ENCODE measurements around the gene IGSF21. TPM values are rescaled to one million over a fixed set of nuclear protein-coding genes. Genes with fewer than 3 reads are reported as not detected.

IGSF21 gene
- total and polyA plus RNA-seq, 5 experiments from 2014 or later: not detected

DNA sequence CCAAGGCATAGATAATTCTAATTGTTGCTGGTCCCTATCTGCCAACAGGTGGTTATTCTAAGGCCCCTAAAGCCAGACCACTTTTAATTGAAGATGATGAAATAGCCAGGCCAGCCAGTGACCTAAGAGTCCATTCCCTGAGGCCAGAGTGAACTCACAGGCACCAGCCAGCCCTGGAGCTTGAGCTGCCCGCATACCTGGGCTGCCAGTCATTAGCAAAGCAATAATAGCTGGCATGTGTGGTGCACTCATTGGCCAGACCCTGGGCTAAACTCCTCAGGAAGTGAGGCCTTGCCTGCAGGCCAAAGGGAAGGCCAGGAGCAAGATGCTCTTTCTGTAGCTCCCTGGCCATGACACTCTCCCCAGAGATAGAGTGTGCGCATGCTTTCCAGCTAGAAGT, 192.8 kb downstream of the IGSF21 start:
- Mint-ChIP-seq H3K4me1 (no peaks in the 10 kb centered on the region), H3K4me3 (no peak overlapping the region), H3K9me3 (no peaks in the 10 kb centered on the region), H3K27ac (no peak overlapping the region), H3K27me3 (peaks cover 11 to 44% (median 33%) of the 10 kb centered on the region in 5 donors), H3K36me3 (no peaks in the 10 kb centered on the region)
- ATAC-seq (no peak), DNase-seq (no peak)
- POLR2A ChIA-PET: no interaction called here

DNA sequence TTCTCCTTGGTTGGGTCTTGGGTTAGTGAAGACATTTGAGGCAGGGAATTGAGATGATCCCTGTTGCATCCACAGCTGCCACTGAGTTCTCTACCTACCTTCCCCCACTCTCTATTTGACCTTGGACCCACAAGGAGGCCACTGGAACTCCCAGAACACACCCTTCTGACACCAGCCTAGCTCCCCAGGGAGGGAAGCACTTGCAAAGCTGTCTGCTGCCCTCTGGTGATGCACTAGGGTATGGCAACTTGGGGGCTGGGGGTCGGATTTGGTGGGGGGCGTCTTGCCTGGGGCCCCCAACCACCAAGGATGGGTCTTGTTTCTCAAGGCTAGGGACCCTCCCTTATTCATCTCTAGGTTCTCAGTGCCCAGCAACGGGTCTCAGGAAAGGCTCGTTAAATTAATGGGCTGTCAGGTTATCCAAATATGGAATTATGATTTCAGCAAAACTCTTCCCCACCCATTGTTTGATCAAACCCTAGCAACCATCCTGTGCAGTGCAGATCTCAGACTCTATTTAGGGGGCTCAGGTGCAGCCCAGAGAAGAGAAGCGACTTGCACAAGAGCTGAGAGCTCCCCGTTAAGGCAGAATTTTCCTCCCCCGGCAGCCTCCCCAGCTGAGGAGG, 195.3 kb downstream of the IGSF21 start:
- Mint-ChIP-seq H3K27me3 (peaks cover 4 to 20% (median 17%) of the 10 kb centered on the region in 5 donors), H3K36me3 (no peaks in the 10 kb centered on the region), H3K4me1 (no peaks in the 10 kb centered on the region), H3K9me3 (no peaks in the 10 kb centered on the region), H3K27ac (no peak overlapping the region), H3K4me3 (no peak overlapping the region)
- DNase-seq: no peak
- POLR2A ChIA-PET: no interaction called here
- ATAC-seq: no peak

DNA sequence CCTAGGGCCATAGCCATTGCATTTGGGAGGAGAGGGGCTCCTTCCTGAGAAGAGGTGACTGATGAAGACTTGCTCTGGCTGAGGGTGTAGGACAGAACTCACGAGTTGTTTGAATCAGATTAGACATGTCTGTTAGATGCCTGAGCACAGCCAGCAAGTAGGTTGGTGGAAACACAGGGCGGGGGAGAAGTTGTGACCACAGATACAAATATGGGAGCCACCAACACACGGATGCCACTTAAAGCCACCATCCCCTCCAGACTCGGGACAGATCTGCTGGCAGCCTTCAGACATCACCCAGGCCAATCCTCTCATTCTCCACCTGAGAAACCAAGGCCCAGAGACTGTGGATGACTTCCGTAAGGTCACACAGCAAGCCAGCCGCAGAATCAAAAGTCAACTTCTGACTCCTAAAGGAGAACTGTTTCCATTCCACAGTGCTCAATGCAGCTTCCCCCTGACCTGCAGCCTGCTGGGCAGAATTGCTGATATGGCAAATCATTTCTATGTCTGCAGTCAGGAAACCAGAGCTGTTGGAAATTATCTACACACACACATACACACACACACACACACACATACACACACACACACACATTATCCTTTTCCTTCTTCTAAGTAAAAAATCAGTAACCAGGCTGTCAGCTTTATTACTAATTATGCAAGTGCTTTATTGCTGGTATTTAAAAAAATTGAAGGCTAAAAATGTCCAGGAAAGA, 196.7 kb downstream of the IGSF21 start:
- ATAC-seq: no peak
- no peak overlapping the region for H3K4me3 Mint-ChIP-seq
- POLR2A ChIA-PET: no interaction called here
- DNase-seq: no peak
- H3K4me1 Mint-ChIP-seq: no peaks in the 10 kb centered on the region
- no peaks in the 10 kb centered on the region for H3K9me3 Mint-ChIP-seq
- no peaks in the 10 kb centered on the region for H3K36me3 Mint-ChIP-seq
- peaks cover 0 to 17% (median 8%) of the 10 kb centered on the region in 5 donors for H3K27me3 Mint-ChIP-seq
- H3K27ac Mint-ChIP-seq: no peak overlapping the region

DNA sequence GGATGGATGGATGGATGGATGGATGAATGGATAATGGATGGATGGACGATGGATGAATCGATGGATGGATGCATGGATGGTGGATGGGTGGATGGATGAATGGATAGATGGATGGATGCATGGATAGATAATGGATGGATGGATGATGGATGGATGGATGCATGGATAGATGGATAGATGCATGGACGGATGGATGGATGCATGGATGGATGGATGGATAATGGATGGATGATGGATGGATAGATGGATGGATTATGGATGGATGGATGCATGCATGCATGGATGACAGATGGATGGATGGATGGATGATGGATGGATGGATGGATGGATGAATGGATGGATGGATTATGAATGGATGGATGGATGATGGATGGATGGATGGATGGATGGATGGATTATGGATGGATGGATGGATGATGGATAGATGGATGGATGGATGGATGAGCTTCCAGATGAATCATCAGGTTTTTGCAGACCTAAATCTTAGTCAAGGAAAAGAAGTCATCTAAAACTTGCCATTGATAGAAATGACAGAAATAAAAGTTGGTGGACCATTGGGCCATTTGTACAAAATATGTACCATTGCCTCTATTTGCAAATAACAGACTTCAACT, 197.7 kb downstream of the IGSF21 start:
- Mint-ChIP-seq H3K4me1 (no peaks in the 10 kb centered on the region), H3K4me3 (no peak overlapping the region)
- no peak for ATAC-seq

DNA sequence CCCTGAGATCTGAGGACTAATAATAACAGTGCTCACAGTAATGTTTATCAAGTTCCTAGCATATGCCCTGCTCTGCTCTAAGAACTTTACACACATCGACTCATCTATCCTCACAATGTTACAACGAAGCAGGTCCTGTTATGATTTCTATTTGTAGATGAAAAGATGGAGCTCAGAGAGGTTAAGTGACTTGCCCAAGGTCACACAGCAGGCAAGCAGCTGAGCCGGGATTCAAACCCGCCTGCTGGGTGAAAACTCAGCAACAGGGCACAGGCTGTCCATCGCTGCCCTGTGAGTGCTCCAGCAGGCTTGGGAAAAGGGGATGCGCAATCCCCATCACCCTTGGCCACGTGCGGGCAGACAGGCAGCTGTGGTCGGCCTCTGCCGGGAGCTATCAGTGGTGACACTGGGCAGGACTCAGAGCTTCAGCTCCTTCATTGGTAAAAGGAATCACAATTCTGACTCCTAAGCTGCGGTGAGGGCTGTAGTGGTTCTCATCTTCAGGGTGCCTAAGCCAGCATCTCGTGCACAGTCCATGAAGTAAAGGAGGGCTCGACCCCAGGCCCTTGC, 199.8 kb downstream of the IGSF21 start:
- peaks cover 0 to 1% (median 0%) of the 10 kb centered on the region in 4 donors for H3K4me1 Mint-ChIP-seq
- peaks cover 0 to 5% (median 0%) of the 10 kb centered on the region in 3 donors for H3K36me3 Mint-ChIP-seq
- no peak overlapping the region for H3K4me3 Mint-ChIP-seq
- DNase-seq (no peak), ATAC-seq (no peak)
- peaks cover 0 to 16% (median 0%) of the 10 kb centered on the region in 9 donors for H3K9me3 Mint-ChIP-seq
- H3K27ac Mint-ChIP-seq: no peak overlapping the region
- POLR2A ChIA-PET: no interaction called here
- peaks cover under 1 to 16% (median 7%) of the 10 kb centered on the region in 5 donors for H3K27me3 Mint-ChIP-seq

More for the DNA sequence above, 197.7 kb downstream of the IGSF21 start:
- Mint-ChIP-seq H3K9me3 (peaks cover 0 to 2% (median 0%) of the 10 kb centered on the region in 9 donors), H3K27me3 (peaks cover 0 to 13% (median 3%) of the 10 kb centered on the region in 5 donors), H3K36me3 (no peaks in the 10 kb centered on the region), H3K27ac (no peak overlapping the region)
- DNase-seq: no peak
- POLR2A ChIA-PET: no interaction called here

DNA sequence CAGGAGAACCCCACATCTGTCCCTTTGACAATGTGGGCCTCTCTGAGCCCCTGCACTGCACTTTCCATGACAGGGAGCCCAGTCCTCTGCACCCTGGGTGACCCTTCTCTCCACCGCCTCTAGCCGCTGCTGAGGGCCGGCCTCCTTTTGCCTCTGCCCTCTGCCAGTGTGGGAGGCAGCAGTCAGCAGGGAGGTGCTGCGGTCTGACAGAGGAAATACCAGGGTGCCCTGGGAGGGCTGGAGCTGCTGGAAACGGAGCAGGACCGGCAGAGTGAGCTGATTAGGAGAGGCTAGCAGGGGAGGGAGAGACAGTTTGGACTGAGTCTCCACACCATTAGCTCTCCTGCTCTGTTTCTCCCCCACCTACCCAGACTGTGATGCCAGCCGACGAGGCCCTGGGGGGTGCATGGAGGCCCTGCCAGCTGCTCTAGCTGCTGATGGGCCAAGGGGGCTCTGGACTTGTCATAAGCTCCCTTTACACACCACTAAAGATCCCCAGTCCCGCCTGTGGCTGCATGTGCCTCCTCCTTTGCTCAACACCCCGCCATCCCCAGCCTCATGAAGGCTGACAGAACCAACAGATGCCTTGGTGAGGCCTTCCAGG, 202.1 kb downstream of the IGSF21 start:
- Mint-ChIP-seq H3K27ac (no peak overlapping the region), H3K9me3 (peaks cover 0 to 16% (median 0%) of the 10 kb centered on the region in 9 donors), H3K36me3 (peaks cover 0 to 5% (median 0%) of the 10 kb centered on the region in 3 donors), H3K4me1 (peaks cover 0 to 1% (median 0%) of the 10 kb centered on the region in 4 donors), H3K27me3 (peaks cover 0 to 16% (median 3%) of the 10 kb centered on the region in 5 donors), H3K4me3 (no peak overlapping the region)
- POLR2A ChIA-PET: interaction anchor here (0.5 kb wide), 1 partner anchor 387 kb away, joined by 3 read pairs; no protein-coding TSS in a partner anchor
- DNase-seq: no peak
- no peak for ATAC-seq

DNA sequence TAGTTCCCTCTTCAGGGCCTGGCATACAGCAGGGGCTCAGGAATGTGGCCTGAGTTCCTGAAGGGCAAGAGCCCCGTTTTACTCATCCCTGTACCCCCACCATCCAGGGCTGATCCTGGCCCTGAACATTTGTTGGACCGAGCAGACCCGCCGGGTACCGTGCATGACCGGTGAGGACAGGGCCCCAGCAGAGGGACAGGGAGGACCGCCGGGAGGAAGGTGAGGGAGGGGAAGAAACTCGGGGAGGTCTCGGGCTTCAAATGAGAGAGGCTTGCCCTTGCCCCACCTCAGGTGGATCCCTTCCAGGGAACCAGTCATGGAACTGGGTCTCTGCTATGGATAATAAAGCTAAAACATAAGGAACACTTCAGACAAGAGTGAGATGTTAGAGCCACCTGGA, 205.4 kb downstream of the IGSF21 start:
- H3K4me1 Mint-ChIP-seq: peaks cover 0 to 1% (median 0%) of the 10 kb centered on the region in 4 donors
- peaks cover 0 to 5% (median 0%) of the 10 kb centered on the region in 3 donors for H3K36me3 Mint-ChIP-seq
- ATAC-seq (no peak), DNase-seq (no peak)
- H3K27ac Mint-ChIP-seq: peak overlapping the region in 1 of 10 donors; percentile 67
- peaks cover 0 to 16% (median 0%) of the 10 kb centered on the region in 9 donors for H3K9me3 Mint-ChIP-seq
- H3K4me3 Mint-ChIP-seq: no peak overlapping the region
- peaks cover 3 to 19% (median 10%) of the 10 kb centered on the region in 5 donors for H3K27me3 Mint-ChIP-seq
- POLR2A ChIA-PET: no interaction called here

DNA sequence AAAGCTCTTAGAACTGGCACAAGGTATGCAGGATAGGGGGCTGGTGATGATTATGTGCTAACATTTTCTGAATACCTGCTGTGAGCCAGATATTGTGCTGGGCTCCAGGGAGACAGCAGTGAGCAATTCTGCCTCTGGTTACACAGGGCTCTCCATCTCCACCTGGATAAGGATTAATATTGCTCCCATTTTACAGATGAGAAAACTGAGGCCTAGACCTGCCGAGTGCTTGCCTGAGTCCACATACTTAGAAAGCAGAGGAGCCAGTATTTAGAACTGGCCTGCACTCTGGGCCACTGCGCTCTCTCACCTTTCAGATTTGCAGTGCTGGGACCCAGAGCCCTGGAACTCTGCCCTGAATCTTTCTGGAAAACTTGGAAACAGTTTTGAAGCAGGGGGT, 205.9 kb downstream of the IGSF21 start:
- no peak overlapping the region for H3K4me3 Mint-ChIP-seq
- H3K36me3 Mint-ChIP-seq: peaks cover 0 to 5% (median 0%) of the 10 kb centered on the region in 3 donors
- H3K27ac Mint-ChIP-seq: no peak overlapping the region
- POLR2A ChIA-PET: no interaction called here
- peaks cover 0 to 1% (median 0%) of the 10 kb centered on the region in 4 donors for H3K4me1 Mint-ChIP-seq
- peaks cover 3 to 16% (median 8%) of the 10 kb centered on the region in 5 donors for H3K27me3 Mint-ChIP-seq
- DNase-seq: no peak
- no peak for ATAC-seq
- H3K9me3 Mint-ChIP-seq: peaks cover 0 to 16% (median 0%) of the 10 kb centered on the region in 9 donors

DNA sequence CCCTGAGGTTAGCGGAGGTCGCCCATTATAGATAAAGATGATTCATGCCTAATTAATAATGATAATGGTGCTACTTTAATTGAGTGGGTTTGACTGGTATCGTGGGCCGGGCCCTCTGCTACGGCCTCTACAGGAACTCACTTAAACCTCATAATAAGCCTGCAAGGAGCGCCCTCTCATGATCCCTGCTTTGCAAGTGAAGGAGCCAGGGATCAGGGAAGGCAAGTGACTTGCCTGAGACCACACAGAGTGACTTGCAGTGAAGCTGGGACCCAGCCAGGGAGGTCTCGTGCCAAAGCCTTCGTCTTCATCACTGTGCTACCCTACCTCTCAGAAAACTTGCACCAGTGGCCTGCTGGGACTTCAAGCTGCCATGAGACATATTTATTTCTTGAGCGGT, 206.8 kb downstream of the IGSF21 start:
- Mint-ChIP-seq H3K36me3 (peaks cover 0 to 5% (median 0%) of the 10 kb centered on the region in 3 donors), H3K27ac (no peak overlapping the region), H3K4me1 (peaks cover 0 to 1% (median 0%) of the 10 kb centered on the region in 4 donors), H3K4me3 (no peak overlapping the region), H3K27me3 (peaks cover 3 to 23% (median 8%) of the 10 kb centered on the region in 5 donors), H3K9me3 (peaks cover 0 to 16% (median 3%) of the 10 kb centered on the region in 9 donors)
- POLR2A ChIA-PET: no interaction called here
- DNase-seq (no peak), ATAC-seq (no peak)

DNA sequence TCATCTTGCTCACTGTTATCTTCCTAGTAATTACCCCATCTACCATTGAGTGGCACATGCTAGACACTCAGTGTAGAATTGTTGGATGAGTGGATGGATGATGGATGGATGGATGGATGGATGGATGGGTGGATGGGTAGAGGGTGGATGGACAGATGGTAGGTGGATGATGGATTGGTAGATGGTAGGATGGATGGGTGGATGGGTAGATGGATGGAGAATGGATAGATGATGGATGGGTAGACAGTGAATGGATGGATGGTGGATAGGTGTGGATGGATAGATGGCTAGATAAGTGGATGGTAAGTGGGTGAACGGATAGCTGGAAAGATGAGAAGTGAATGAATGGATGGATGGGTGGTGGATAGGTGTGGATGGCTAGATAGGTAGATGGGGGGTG, 207.9 kb downstream of the IGSF21 start:
- no peak overlapping the region for H3K4me3 Mint-ChIP-seq
- no peak for ATAC-seq
- DNase-seq: no peak
- H3K27me3 Mint-ChIP-seq: peaks cover 3 to 30% (median 8%) of the 10 kb centered on the region in 5 donors
- peaks cover 0 to 5% (median 0%) of the 10 kb centered on the region in 3 donors for H3K36me3 Mint-ChIP-seq
- H3K27ac Mint-ChIP-seq: no peak overlapping the region
- peaks cover 0 to 16% (median 3%) of the 10 kb centered on the region in 9 donors for H3K9me3 Mint-ChIP-seq
- peaks cover 0 to 1% (median 0%) of the 10 kb centered on the region in 4 donors for H3K4me1 Mint-ChIP-seq
- POLR2A ChIA-PET: no interaction called here

DNA sequence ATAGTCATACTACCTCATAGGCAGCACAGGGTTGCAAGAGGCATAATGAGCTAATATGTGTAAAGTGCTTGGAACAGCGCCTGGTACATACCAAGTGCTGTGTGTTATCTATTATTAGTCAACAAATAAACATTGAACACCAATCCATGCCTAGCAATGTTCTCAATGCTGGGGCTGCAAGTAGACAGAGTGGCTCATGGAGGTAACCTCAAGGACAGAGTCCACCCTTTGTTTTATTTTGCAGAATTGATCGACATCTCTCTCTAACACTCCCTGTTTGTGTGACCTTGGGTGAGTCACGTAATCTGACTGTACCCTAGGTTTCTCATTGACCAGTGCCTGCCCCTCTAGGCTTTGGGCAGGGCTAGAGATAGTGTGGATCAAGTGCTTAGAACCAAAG, 209.2 kb downstream of the IGSF21 start:
- Mint-ChIP-seq H3K4me1 (no peaks in the 10 kb centered on the region), H3K4me3 (no peak overlapping the region), H3K9me3 (peaks cover 0 to 6% (median 0%) of the 10 kb centered on the region in 9 donors), H3K36me3 (no peaks in the 10 kb centered on the region), H3K27ac (no peak overlapping the region), H3K27me3 (peaks cover 3 to 23% (median 8%) of the 10 kb centered on the region in 5 donors)
- POLR2A ChIA-PET: no interaction called here
- DNase-seq (no peak), ATAC-seq (no peak)

DNA sequence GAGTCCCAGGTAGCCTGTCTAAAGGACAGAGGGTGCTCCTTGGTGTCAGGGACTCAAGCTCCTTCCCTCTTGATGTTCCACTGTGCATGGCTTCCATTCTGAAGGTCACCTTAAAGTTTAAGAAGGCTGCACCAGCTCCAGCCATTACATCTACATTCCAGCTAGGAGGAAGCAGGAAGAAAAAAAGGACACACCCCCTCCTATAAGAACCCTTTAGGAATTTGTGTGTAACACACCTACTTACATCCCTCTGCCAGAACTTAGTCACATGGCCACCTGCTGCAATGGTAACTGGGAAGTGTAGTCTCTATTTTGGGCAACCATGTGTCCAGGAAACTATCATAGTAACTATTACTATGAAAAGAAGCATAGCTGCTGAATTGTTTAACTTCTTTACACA, 211.5 kb downstream of the IGSF21 start:
- POLR2A ChIA-PET: no interaction called here
- ATAC-seq (no peak), DNase-seq (no peak)
- Mint-ChIP-seq H3K9me3 (peaks cover 0 to 6% (median 0%) of the 10 kb centered on the region in 9 donors), H3K4me3 (no peak overlapping the region), H3K27ac (no peak overlapping the region), H3K36me3 (no peaks in the 10 kb centered on the region), H3K4me1 (no peaks in the 10 kb centered on the region), H3K27me3 (peaks cover 9 to 40% (median 18%) of the 10 kb centered on the region in 5 donors)
